Gastroesophageal sphincter (tissue), 4 donors: ENCODE data around the gene PAIP2B. TPM values are rescaled to one million over a fixed set of nuclear protein-coding genes. Genes with fewer than 3 reads are reported as not detected.

ENCODE experiments used
- ATAC-seq: fragments of 150-250 bp; one replicate; pipeline ENCODE4 v1.9.1; 2016; ENCODE audit warnings: mild to moderate bottlenecking, moderate library complexity
- H3K27ac ChIP-seq, 4 donors: fragments of 200-600 bp; sonication (generic) in 3 of 4; 1 replicate in 3 of 4; 2 replicates in 1 of 4; pipeline ENCODE4 v1.5.1; 2016 to 2019
- H3K27me3 ChIP-seq: fragments of 200-600 bp; sonication (generic); one replicate; pipeline ENCODE4 v1.5.1; 2019
- H3K36me3 ChIP-seq, 2 donors: fragments of 200-600 bp; sonication (generic); one replicate each; pipeline ENCODE4 v1.5.1; 2019; ENCODE audit warnings: control low read depth in 1 of 2
- H3K4me1 ChIP-seq, 3 donors: fragments of 200-600 bp; sonication (generic); 1 replicate in 2 of 3; 2 replicates in 1 of 3; pipeline ENCODE4 v1.5.1; 2016 to 2019; ENCODE audit warnings: control low read depth in 2 of 3
- H3K4me3 ChIP-seq, 2 donors: fragments of 200-600 bp; sonication (generic); one replicate each; pipeline ENCODE4 v1.5.1; 2019; ENCODE audit warnings: mild to moderate bottlenecking in 1 of 2, moderate library complexity in 1 of 2
- H3K9me3 ChIP-seq, 3 donors: fragments of 200-600 bp; sonication (generic); one replicate each; pipeline ENCODE4 v1.5.1; 2017 to 2019; ENCODE audit warnings: control low read depth in 2 of 3
- EP300 ChIP-seq: sonication (generic); formaldehyde crosslinking; IDR thresholded peaks from one replicate; pipeline ENCODE4 v1.6.1; 2017; ENCODE audit warnings: antibody characterized with exemption, mild to moderate bottlenecking
- POLR2A ChIP-seq, 2 donors: fragments of 450-650 bp; IDR thresholded peaks; one replicate each; pipeline ENCODE4 v1.6.1; 2017; ENCODE audit warnings: antibody characterized with exemption in 2 of 2, mild to moderate bottlenecking in 2 of 2, moderate library complexity in 1 of 2
- POLR2AphosphoS5 ChIP-seq: sonication (generic); formaldehyde crosslinking; IDR thresholded peaks from one replicate; pipeline ENCODE4 v1.6.1; 2017; ENCODE audit warnings: antibody characterized with exemption
- WGBS, 2 donors: methylation state at CpG; one replicate each; pipeline ENCODE4 v1.1.5; 2018; ENCODE audit warnings: low coverage in 1 of 2; 5-methylcytosine and 5-hydroxymethylcytosine counted together
- total RNA-seq, 4 donors: library from RNA; depleted of rRNA; stranded (reverse); fragments of >200 nt; gene quantifications; one replicate each; pipeline ENCODE4 v1.1.0, GENCODE V29; 2016
- TF ChIP-seq, protein P1 (sequence below), 4 experiments: fragments of 200-600 bp in 2 of 4; fragments of 450-650 bp in 2 of 4; sonication (generic) in 1 of 4; IDR thresholded peaks; one replicate each; pipeline ENCODE4 v1.5.1; 2017 to 2019; ENCODE audit warnings: antibody characterized with exemption in 4 of 4, mild to moderate bottlenecking in 2 of 4, moderate library complexity in 2 of 4

The PAIP2B gene
- total RNA-seq, 4 donors from 2014 or later: 15.1 to 19.3 (median 16.4) TPM

GRCh38 chr2:71256421-71256820 lies 29.5 kb upstream of the PAIP2B start:
- no peak overlapping the region for H3K4me3 ChIP-seq
- no peaks in the 10 kb centered on the region for H3K4me1 ChIP-seq
- H3K27me3 ChIP-seq: no peaks in the 10 kb centered on the region
- TF ChIP-seq, protein P1, sequence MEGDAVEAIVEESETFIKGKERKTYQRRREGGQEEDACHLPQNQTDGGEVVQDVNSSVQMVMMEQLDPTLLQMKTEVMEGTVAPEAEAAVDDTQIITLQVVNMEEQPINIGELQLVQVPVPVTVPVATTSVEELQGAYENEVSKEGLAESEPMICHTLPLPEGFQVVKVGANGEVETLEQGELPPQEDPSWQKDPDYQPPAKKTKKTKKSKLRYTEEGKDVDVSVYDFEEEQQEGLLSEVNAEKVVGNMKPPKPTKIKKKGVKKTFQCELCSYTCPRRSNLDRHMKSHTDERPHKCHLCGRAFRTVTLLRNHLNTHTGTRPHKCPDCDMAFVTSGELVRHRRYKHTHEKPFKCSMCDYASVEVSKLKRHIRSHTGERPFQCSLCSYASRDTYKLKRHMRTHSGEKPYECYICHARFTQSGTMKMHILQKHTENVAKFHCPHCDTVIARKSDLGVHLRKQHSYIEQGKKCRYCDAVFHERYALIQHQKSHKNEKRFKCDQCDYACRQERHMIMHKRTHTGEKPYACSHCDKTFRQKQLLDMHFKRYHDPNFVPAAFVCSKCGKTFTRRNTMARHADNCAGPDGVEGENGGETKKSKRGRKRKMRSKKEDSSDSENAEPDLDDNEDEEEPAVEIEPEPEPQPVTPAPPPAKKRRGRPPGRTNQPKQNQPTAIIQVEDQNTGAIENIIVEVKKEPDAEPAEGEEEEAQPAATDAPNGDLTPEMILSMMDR (IDR thresholded peaks at IDR 0.05): no peak
- H3K27ac ChIP-seq: no peak overlapping the region
- H3K36me3 ChIP-seq: no peaks in the 10 kb centered on the region
- ATAC-seq: no peak
- WGBS, 2 donors: 58 to 85% methylated on average over 3 of the region's 3 CpGs
- no peaks in the 10 kb centered on the region for H3K9me3 ChIP-seq

DNA sequence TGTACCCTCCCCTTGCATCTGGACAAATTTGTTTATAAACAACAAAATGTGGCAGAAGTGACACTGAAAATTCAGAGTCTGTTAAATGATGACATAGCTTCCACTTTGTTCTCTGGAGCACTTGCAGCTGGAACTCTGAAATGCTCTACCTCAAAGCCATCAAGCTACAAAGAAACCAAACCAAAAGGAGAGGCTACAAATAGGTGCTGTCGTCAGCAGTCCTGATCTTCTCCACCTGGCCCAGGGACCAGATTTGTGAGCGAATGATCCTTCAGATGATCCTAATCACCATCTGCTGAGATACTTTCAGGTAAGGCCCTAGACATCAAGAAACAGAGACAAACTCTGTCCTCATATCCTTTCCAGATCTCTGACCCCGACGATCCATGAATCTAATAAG lies 27.9 kb upstream of the PAIP2B start:
- no peaks in the 10 kb centered on the region for H3K36me3 ChIP-seq
- 90 to 91% methylated on average over 2 to 4 of the region's 4 CpGs for WGBS, 2 donors
- ATAC-seq: no peak
- H3K4me3 ChIP-seq: no peak overlapping the region
- H3K27me3 ChIP-seq: no peaks in the 10 kb centered on the region
- H3K27ac ChIP-seq: no peak overlapping the region
- no peak for TF ChIP-seq POLR2AphosphoS5
- TF ChIP-seq, protein P1 (IDR thresholded peaks at IDR 0.05): no peak
- no peak for TF ChIP-seq EP300
- no peak for TF ChIP-seq POLR2A (IDR thresholded peaks at IDR 0.05)
- no peaks in the 10 kb centered on the region for H3K9me3 ChIP-seq
- no peaks in the 10 kb centered on the region for H3K4me1 ChIP-seq

GRCh38 chr2:71254078-71254477 lies 27.2 kb upstream of the PAIP2B start:
- no peaks in the 10 kb centered on the region for H3K4me1 ChIP-seq
- 67 to 91% methylated on average over 1 to 2 of the region's 3 CpGs for WGBS, 2 donors
- TF ChIP-seq EP300: no peak
- TF ChIP-seq, protein P1 (IDR thresholded peaks at IDR 0.05): no peak
- TF ChIP-seq POLR2AphosphoS5: no peak
- TF ChIP-seq POLR2A (IDR thresholded peaks at IDR 0.05): no peak
- no peaks in the 10 kb centered on the region for H3K27me3 ChIP-seq
- no peak overlapping the region for H3K27ac ChIP-seq
- H3K36me3 ChIP-seq: no peaks in the 10 kb centered on the region
- ATAC-seq: no peak
- no peak overlapping the region for H3K4me3 ChIP-seq
- H3K9me3 ChIP-seq: no peaks in the 10 kb centered on the region

DNA sequence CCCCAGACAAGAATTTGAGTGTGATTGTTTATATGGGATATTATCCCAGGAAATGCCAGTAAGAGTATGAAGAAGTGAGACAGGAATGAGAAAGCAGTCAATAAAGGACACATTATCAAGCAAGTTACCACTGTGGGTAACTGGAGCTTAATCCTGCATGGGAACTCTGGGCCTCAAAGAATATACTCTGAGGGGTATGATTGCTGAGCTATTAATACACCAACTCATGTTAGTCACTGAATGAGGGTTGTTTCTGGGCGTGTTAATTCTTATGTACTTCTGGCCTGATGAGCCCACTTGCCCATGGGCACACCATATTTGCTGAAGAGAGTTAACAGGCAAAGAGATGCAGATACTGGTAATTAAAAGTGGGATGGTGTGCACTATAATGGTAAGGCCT lies 26.6 kb upstream of the PAIP2B start:
- Histone ChIP-seq H3K9me3 (no peaks in the 10 kb centered on the region), H3K36me3 (no peaks in the 10 kb centered on the region), H3K27ac (no peak overlapping the region), H3K4me3 (no peak overlapping the region), H3K4me1 (no peaks in the 10 kb centered on the region), H3K27me3 (no peaks in the 10 kb centered on the region)
- TF ChIP-seq POLR2A (IDR thresholded peaks at IDR 0.05) (no peak), POLR2AphosphoS5 (no peak), EP300 (no peak)
- TF ChIP-seq, protein P1 (IDR thresholded peaks at IDR 0.05): no peak
- WGBS, 2 donors: 67 to 100% methylated on average over 1 of the region's 1 CpG
- no peak for ATAC-seq

- no peaks in the 10 kb centered on the region for H3K36me3 ChIP-seq
- TF ChIP-seq, protein P1 (IDR thresholded peaks at IDR 0.05): no peak
- TF ChIP-seq POLR2AphosphoS5: no peak
- TF ChIP-seq POLR2A (IDR thresholded peaks at IDR 0.05): no peak
- TF ChIP-seq EP300: no peak
- H3K27me3 ChIP-seq: no peaks in the 10 kb centered on the region
- no peaks in the 10 kb centered on the region for H3K4me1 ChIP-seq
- WGBS, 2 donors: 64 to 84% methylated on average over 3 of the region's 3 CpGs
- H3K4me3 ChIP-seq: no peak overlapping the region
- no peak for ATAC-seq
- no peak overlapping the region for H3K27ac ChIP-seq
- H3K9me3 ChIP-seq: no peaks in the 10 kb centered on the region
Measured at GRCh38 chr2:71252862-71253261, 26.0 kb upstream of the PAIP2B start.
